Stimulated activated effector memory CD8-positive, alpha-beta T cell treated with anti-CD3 and anti-CD28 coated beads, Interleukin-12 subunit alpha, Interleukin-12 subunit beta, amount 100 ng/mL, for 72 hours (primary cell): ENCODE data around the gene GAS6.
"Not testable (repeated sequence)": the region's sequence is repeated elsewhere in the genome, so short reads cannot be mapped to it uniquely, and the experiment has no call there.

Experiments
- ATAC-seq: fragments of 150-1000 bp; cut with Tn5 transposase; 2 replicates; pipeline ENCODE4 v1.10.0; 2021
- DNase-seq, 2 donors: peaks; one replicate each; pipeline ENCODE4 v3.0.0; 2021 to 2022; ENCODE audit warnings: low spot score in 2 of 2
- H3K27ac Mint-ChIP-seq: one replicate; pipeline ENCODE4 v1.8.0; 2022; ENCODE audit warnings: mild to moderate bottlenecking, mixed read lengths
- H3K36me3 Mint-ChIP-seq: one replicate; pipeline ENCODE4 v1.8.0; 2022; ENCODE audit warnings: mild to moderate bottlenecking, mixed read lengths
- H3K4me1 Mint-ChIP-seq: one replicate; pipeline ENCODE4 v1.8.0; 2022; ENCODE audit warnings: mixed read lengths
- H3K4me3 Mint-ChIP-seq: one replicate; pipeline ENCODE4 v1.8.0; 2022; ENCODE audit warnings: mild to moderate bottlenecking, mixed read lengths
- H3K9me3 Mint-ChIP-seq: one replicate; pipeline ENCODE4 v1.8.0; 2022; ENCODE audit warnings: mixed read lengths

The GAS6 gene

DNA sequence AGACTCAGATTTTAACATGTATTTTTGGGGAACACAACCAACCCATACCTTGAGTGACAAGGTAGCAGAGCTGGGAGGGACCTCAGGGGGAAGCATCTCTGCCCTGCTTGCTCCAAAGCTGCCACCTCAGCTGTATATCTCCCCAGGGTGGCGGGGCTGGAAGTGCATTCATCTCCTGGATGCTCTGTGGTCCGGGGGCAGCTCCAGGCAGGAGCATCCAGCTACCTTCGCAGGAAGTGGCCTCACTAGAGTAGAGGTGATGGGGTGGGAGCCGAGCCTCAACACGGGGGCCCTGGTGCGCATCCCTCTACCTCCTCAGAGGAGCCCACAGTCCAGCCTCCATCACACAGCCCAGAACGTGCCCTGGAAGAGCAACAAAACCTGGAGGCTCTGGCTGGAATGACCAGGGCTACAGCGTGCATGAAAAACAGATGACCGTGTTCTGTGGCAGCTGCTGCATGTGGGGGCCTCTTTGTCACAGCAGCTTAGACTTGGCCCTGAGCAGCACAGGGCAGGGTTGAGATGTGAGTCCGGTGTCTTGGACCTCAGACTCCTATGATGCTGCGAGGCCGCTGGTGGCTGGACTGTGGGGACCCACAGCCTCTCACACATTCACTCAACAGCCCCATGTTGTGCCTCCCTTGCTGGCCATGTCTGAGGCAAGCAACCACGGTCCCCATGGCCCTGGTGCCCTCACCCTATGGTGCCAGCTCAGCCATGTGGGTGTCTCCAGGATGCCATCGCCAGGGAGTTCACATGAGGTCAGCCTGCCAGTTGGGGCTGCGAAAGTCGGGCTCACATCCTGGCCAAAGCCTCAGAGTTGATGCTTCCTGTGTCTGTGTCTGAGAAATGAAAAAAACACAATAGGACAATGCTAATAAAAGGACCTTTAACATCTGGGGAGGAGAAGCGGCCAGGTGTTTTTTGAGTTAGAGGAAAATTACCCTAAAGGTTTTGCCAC is 17.1 kb upstream of the GAS6 start:
- Mint-ChIP-seq H3K4me1 (peaks cover 29% of the 10 kb centered on the region), H3K9me3 (no peaks in the 10 kb centered on the region)

DNA sequence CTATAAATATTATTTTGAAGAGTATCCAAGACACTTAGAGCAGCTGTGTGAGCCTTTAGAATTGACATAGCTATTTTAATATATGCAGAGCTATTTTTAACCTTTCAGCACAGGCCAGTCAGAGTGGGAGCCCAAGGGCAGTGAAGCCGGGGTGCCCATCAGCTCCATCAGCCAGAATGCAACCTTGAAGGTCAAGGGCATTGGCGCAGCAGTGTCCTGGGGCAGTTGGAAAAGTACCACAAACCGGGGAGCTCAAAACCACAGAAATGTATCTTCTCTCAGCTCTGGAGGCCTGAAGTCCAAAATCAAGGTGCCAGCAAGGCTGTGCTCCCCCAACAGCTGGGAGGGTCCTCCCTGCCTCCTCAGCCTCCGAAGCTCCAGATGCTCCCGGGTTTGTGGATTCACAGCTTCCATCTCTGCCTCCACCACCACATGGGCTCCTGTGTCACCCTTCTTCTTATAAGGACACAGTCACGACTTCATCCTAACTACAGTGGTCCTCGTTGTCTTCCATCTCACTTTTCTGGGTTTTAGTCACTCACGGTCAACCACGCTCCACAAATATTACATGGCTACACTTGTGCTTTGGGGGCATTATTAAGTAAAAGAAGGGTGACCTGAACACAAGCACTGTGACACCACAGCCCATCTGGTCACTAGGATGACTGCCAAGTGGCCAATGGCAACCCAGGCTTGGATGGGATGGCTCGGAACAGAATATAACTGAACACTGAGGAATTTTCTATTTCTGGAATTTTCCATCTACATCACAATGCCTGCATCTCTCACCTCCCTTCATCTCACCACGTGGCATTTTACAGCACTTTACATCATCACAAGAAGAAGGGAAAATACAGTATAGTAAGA is 15.9 kb upstream of the GAS6 start:
- DNase-seq, result no peak
- Mint-ChIP-seq H3K4me1 (peaks cover 40% of the 10 kb centered on the region), H3K4me3 (no peak overlapping the region), H3K36me3 (peaks cover 26% of the 10 kb centered on the region), H3K9me3 (no peaks in the 10 kb centered on the region), H3K27ac (no peak overlapping the region)
- ATAC-seq, result no peak

More for the DNA sequence above, 17.1 kb upstream of the GAS6 start:
- DNase-seq, result peak in 1 of 2 donors; percentile 44
- no peak overlapping the region for H3K4me3 Mint-ChIP-seq
- ATAC-seq, result peak; percentile 63
- H3K27ac Mint-ChIP-seq, result peak overlapping the region; percentile 52
- peaks cover 20% of the 10 kb centered on the region for H3K36me3 Mint-ChIP-seq

GRCh38 chr13:113879017-113879416 is 15.1 kb upstream of the GAS6 start:
- DNase-seq (no peak), ATAC-seq (no peak)
- H3K4me1 Mint-ChIP-seq, result peaks cover 40% of the 10 kb centered on the region
- no peaks in the 10 kb centered on the region for H3K9me3 Mint-ChIP-seq
- H3K4me3 Mint-ChIP-seq, result no peak overlapping the region
- peaks cover 26% of the 10 kb centered on the region for H3K36me3 Mint-ChIP-seq
- no peak overlapping the region for H3K27ac Mint-ChIP-seq

DNA sequence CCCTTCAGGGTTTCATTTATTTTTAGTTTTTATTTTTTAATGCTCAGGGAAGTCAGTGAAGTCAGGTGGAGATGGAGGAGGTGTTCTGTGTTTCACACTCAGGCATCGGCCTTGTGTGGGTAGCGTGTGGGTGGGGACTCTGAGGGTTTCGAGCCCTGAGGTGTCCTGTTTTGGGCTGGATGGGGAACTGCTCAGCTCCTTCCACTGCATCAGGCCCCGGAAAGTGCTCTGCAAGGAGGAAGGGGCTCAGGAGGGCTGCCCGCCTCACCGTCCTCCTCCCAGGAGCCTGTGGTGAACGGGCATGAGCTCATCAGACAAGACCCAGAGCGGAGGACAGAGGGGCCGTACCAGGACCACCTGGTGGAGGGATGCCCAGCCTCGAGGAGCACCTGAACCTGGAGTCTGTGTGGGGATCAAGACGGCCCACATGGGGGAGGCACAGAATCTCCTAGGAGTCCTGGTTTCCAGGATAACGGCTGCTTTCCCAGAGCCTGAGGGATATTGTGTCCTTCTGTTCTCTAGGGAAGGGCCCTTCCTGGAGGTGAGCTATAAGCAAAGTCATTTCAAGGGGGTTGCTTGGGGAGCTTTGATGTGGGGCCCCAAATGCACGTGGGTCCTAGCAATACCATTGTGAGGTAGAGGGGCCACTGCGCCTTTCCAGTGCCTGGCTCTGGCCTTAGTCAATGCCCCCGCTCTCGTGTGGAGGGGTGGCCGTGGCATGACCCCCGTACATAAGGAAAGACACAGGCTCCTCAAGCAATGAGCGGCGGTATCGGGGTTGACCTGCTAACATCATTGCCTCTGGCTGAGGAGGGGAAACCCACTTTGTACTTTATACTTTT is 13.5 kb upstream of the GAS6 start:
- no peaks in the 10 kb centered on the region for H3K9me3 Mint-ChIP-seq
- H3K27ac Mint-ChIP-seq, result peak overlapping the region; percentile 96
- H3K4me3 Mint-ChIP-seq, result no peak overlapping the region
- H3K4me1 Mint-ChIP-seq, result peaks cover 40% of the 10 kb centered on the region
- DNase-seq, result peak in 1 of 2 donors; percentile 36
- H3K36me3 Mint-ChIP-seq, result peaks cover 26% of the 10 kb centered on the region
- no peak for ATAC-seq

GRCh38 chr13:113876346-113877148 is 12.7 kb upstream of the GAS6 start:
- H3K9me3 Mint-ChIP-seq, result no peaks in the 10 kb centered on the region
- peaks cover 26% of the 10 kb centered on the region for H3K36me3 Mint-ChIP-seq
- peaks cover 36% of the 10 kb centered on the region for H3K4me1 Mint-ChIP-seq
- H3K27ac Mint-ChIP-seq, result peak overlapping the region; percentile 96
- ATAC-seq, result peak; percentile 69
- H3K4me3 Mint-ChIP-seq, result peak overlapping the region; percentile 34
- no peak for DNase-seq

DNA sequence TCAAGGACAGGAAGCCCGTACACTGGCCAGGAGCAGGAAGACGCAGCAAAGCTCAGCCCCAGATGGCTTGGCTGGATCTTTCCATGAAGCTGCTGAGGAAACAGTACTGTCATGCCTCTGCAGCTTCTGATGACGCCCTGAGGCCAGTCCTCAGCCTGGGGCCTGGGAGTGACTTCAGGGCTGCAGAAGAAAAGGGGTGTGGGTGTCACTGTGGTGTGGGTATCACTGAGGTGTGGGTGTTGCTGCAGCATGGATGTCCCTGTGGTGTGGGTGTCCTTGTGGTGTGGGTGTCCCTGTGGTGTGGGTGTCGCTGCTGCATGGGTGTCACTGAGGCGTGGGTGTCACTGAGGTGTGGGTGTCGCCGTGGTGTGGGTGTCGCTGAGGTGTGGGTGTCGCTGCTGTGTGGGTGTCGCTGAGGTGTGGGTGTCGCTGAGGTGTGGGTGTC is 12.0 kb upstream of the GAS6 start:
- Mint-ChIP-seq H3K9me3 (no peaks in the 10 kb centered on the region), H3K27ac (peak overlapping the region; percentile 96), H3K4me1 (peaks cover 29% of the 10 kb centered on the region), H3K36me3 (peaks cover 24% of the 10 kb centered on the region), H3K4me3 (peak overlapping the region; percentile 34)
- DNase-seq, result no peak
- ATAC-seq, result peak; percentile 78

- Mint-ChIP-seq H3K9me3 (no peaks in the 10 kb centered on the region), H3K27ac (peak overlapping the region; percentile 96), H3K36me3 (peaks cover 20% of the 10 kb centered on the region), H3K4me3 (peak overlapping the region; percentile 34), H3K4me1 (peaks cover 26% of the 10 kb centered on the region)
- peak; percentile 19 for ATAC-seq
- DNase-seq, result peak in 1 of 2 donors; percentile 45
Measured at GRCh38 chr13:113875429-113875815, 11.5 kb upstream of the GAS6 start.

DNA sequence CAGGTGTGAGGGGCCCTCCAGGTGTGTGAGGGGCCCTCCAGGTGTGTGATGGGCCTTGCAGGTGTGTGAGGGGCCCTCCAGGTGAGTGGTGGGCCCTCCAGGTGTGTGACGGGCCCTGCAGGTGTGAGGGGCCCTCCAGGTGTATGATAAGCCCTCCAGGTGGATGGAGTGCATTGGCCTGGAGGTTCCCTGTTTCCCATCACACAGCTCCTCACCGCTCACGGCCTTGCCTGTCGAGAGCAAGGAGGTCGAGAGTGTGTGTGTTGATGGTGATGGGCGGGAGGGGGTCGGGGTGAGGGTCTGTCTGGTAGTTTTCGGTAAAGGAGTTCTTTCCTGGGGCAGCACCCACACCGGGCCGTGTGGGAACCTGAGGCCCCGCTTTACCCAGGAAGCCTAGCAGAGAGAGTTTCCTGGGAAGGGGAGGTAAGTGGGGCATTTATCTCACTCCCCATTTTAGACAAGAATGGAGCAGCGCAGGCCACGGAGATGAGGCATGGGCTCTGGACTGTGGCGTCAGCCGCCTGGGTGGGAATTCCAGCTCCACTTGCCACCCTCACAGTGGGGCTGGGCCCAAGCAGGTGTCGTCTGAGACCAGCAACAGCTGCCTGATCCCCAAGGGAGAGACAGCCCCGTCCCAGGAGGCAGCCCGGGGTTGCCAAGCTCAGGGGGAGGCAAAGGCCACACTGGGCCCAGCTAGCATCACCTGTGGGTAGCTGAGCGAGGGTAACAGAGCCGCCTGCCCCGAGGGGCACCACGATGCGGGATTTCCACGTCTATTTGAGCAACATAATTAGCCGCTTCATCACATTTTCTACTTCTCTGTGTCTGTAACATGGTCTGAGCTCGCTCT is 10.9 kb upstream of the GAS6 start:
- H3K36me3 Mint-ChIP-seq, result peaks cover 20% of the 10 kb centered on the region
- no peak overlapping the region for H3K4me3 Mint-ChIP-seq
- ATAC-seq, result peak; percentile 12

DNA sequence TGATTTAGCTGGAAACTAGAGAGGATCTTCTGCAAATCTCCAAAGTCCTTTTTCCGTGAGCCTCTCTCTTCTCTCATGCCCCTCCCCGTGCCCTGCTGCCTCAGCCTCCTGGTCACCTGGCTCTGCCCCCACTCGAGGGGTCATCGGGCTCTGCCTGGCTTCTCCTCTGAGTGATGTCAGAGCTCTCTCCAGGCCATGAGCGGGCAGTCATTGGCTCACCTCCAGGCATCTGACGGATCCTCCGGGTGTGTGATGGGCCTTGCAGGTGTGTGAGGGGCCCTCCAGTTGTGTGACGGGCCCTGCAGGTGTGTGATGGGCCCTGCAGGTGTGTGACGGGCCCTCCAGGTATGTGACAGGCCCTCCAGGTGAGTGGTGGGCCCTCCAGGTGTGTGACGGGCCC is 10.3 kb upstream of the GAS6 start:
- H3K9me3 Mint-ChIP-seq, result no peaks in the 10 kb centered on the region
- peaks cover 20% of the 10 kb centered on the region for H3K36me3 Mint-ChIP-seq

More for the DNA sequence above, 10.9 kb upstream of the GAS6 start:
- Mint-ChIP-seq H3K9me3 (no peaks in the 10 kb centered on the region), H3K27ac (no peak overlapping the region), H3K4me1 (peaks cover 26% of the 10 kb centered on the region)
- no peak for DNase-seq

GRCh38 chr13:113869263-113869662 is 5.4 kb upstream of the GAS6 start:
- Mint-ChIP-seq H3K9me3 (no peaks in the 10 kb centered on the region), H3K36me3 (no peaks in the 10 kb centered on the region), H3K27ac (no peak overlapping the region), H3K4me3 (no peak overlapping the region), H3K4me1 (peaks cover 4% of the 10 kb centered on the region)
- no peak for ATAC-seq
- no peak for DNase-seq

More for the DNA sequence above, 10.3 kb upstream of the GAS6 start:
- H3K4me3 Mint-ChIP-seq, result no peak overlapping the region
- H3K27ac Mint-ChIP-seq, result no peak overlapping the region
- ATAC-seq, result no peak
- peaks cover 26% of the 10 kb centered on the region for H3K4me1 Mint-ChIP-seq
- DNase-seq, result no peak

DNA sequence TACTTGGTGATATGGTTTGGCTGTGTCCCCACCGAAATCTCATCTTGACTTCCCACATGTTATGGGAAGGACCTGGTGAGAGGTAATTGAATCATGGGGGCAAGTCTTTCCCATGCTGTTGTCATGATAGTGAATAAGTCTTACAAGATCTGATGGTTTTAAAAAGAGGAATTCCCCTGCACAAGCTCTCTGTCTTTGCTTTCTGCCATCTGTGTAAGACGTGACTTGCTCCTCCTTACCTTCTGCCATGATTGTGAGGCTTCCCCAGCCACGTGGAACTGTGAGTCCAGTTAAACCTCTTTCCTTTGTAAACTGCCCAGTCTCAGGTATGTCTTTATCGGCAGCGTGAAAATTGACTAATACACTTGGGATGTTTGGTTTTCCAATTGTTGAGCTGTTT is 4.0 kb upstream of the GAS6 start:
- H3K36me3 Mint-ChIP-seq, H3K4me3 Mint-ChIP-seq, ATAC-seq, H3K9me3 Mint-ChIP-seq, H3K27ac Mint-ChIP-seq, DNase-seq, H3K4me1 Mint-ChIP-seq: not testable (repeated sequence)

GRCh38 chr13:113865427-113865826 is 1.6 kb upstream of the GAS6 start:
- ATAC-seq (no peak), DNase-seq (no peak)
- Mint-ChIP-seq H3K4me3 (no peak overlapping the region), H3K36me3 (no peaks in the 10 kb centered on the region), H3K9me3 (no peaks in the 10 kb centered on the region), H3K4me1 (peaks cover 10% of the 10 kb centered on the region), H3K27ac (no peak overlapping the region)

- Mint-ChIP-seq H3K9me3 (no peaks in the 10 kb centered on the region), H3K4me3 (peak overlapping the region; percentile 45), H3K27ac (no peak overlapping the region), H3K36me3 (no peaks in the 10 kb centered on the region), H3K4me1 (peaks cover 10% of the 10 kb centered on the region)
- no peak for ATAC-seq
- no peak for DNase-seq
Measured at GRCh38 chr13:113864273-113864890, 506 bp upstream of the GAS6 start.
